Activated T-helper 2 cell treated with anti-CD3 and anti-CD28 coated beads, Interferon-gamma antibody, Interleukin-2, Interleukin-4, amounts not matched to agents 10 μg/mL and 5 μg/mL and 100 μg/mL, durations not matched to agents 14 hours and 24 hours and 36 hours (primary cell): Measurements from ENCODE around the gene UBE2E3. TPM values are rescaled to one million over a fixed set of nuclear protein-coding genes. Genes with fewer than 3 reads are reported as not detected.
"Not testable (repeated sequence)": the region's sequence is repeated elsewhere in the genome, so short reads cannot be mapped to it uniquely, and the experiment has no call there.

ENCODE experiments used
- DNase-seq: peaks from one replicate; pipeline ENCODE4 v3.0.0; 2021; ENCODE audit warnings: low spot score
- H3K27ac Mint-ChIP-seq: one replicate; pipeline ENCODE4 v1.8.0; 2021; ENCODE audit warnings: mixed read lengths
- H3K27me3 Mint-ChIP-seq: one replicate; pipeline ENCODE4 v1.8.0; 2021; ENCODE audit warnings: low read depth, mixed read lengths
- H3K36me3 Mint-ChIP-seq: one replicate; pipeline ENCODE4 v1.8.0; 2021; ENCODE audit warnings: low read depth, mixed read lengths
- H3K4me1 Mint-ChIP-seq: one replicate; pipeline ENCODE4 v1.8.0; 2021; ENCODE audit warnings: low read depth, mixed read lengths
- H3K4me3 Mint-ChIP-seq: one replicate; pipeline ENCODE4 v1.8.0; 2021; ENCODE audit warnings: low read depth, mild to moderate bottlenecking, moderate library complexity, mixed read lengths
- H3K9me3 Mint-ChIP-seq: one replicate; pipeline ENCODE4 v1.8.0; 2021; ENCODE audit warnings: mixed read lengths
- intact Hi-C: fragments of 100-400 bp; cut with micrococcal nuclease; formaldehyde crosslinking; loops from one replicate; pipeline ENCODE4 v1.15.1; 2023
- total RNA-seq: library from RNA; stranded (reverse); gene quantifications from 2 replicates; pipeline ENCODE4 v1.2.3, GENCODE V29; 2022

UBE2E3 gene
- total RNA-seq, 1 donor from 2014 or later: 53.2 TPM

DNA sequence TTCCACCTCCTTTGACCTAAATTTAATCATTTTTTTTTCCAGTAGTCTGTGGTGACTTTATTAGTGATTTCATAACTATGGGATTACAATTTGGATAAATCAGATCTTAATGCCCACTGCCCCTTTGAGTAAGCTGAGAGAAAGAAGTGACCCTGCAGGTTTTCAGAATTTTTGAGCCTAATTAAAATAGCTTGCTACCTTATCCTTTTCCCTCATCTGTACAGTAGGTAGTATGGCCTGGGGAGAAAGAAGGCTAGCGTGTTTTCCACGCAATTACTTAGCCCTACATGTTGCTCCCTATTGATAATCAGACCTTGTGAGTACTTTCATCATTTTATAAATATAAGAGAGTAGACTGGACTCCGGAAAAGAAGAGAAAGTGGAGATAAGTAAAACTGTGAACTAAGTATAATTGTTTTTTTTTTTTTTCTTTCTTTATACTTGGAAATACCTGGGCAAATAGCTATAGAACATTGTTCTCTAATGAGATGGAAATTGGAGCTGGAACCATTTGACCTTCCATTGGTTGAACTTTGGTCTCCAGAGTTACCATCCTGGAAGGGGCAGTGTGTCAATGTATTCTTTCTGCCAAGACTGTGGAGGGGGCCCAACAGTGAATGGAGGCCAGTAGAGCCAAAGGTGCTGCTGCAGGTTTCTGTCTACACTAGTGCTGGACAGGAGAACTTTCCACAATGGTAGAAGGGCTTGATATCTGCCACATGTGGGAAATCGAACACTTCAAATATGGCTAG, 26.9 kb downstream of the UBE2E3 start:
- Mint-ChIP-seq H3K27me3 (no peaks in the 10 kb centered on the region), H3K9me3 (no peaks in the 10 kb centered on the region), H3K27ac (no peak overlapping the region), H3K4me3 (no peak overlapping the region), H3K4me1 (no peaks in the 10 kb centered on the region), H3K36me3 (no peaks in the 10 kb centered on the region)
- intact Hi-C loops: no loop called here
- no peak for DNase-seq

DNA sequence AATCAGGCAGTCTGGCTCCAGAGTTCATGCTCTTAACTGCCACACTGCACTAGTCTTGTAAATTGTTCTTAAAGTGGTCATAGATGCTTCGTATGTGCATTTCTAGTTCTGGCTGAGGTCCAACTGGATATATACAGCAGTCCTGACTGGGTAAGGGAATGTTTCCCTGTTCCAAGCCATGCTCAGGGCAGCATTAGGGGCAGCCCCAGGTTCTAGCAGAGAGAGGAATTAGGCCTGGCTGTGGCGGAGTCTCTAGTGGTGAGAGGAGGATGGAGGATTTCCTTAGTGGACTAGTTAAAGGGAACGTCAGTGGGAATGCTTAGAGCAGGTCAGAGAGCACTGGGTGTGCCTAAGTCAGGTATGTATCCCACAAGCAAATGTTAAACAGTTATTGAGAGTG, 28.0 kb downstream of the UBE2E3 start:
- peaks cover under 1% of the 10 kb centered on the region for H3K4me1 Mint-ChIP-seq
- H3K4me3 Mint-ChIP-seq: no peak overlapping the region
- intact Hi-C loops: no loop called here
- no peaks in the 10 kb centered on the region for H3K36me3 Mint-ChIP-seq
- H3K9me3 Mint-ChIP-seq: no peaks in the 10 kb centered on the region
- no peaks in the 10 kb centered on the region for H3K27me3 Mint-ChIP-seq
- DNase-seq: no peak
- H3K27ac Mint-ChIP-seq: no peak overlapping the region

DNA sequence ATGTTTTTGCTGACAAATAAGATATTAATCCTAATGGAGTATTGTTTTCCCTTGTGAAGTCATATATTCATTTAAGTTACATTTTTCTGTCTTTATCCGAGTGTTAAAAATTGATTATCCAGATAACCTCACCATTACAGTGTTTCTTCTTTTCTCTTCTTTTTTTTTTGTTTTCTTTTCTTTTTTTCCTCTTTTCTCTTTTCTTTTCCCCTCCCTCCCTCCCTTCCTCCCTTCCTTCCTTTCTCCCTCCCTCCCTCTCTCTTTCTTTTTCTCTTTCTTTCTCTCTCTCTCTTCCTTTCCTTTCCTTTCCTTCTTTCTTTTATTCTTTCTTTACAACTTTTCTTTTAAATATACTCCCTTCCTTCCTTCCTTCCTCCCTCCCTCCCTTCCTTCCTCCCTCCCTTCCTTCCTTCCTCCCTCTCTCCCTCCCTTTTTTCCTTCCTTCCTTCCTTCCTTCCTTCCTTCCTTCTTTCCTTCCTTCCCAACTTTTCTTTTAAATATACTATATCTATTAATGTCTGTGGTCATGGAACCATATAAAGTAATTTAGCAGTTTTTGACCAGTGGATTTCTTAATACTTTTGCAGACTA, 40.9 kb downstream of the UBE2E3 start:
- H3K27ac Mint-ChIP-seq: no peak overlapping the region
- intact Hi-C loops: no loop called here
- H3K36me3 Mint-ChIP-seq: no peaks in the 10 kb centered on the region
- no peak overlapping the region for H3K4me3 Mint-ChIP-seq
- no peak for DNase-seq
- peaks cover 5% of the 10 kb centered on the region for H3K4me1 Mint-ChIP-seq
- no peaks in the 10 kb centered on the region for H3K9me3 Mint-ChIP-seq
- H3K27me3 Mint-ChIP-seq: peaks cover 1% of the 10 kb centered on the region

DNA sequence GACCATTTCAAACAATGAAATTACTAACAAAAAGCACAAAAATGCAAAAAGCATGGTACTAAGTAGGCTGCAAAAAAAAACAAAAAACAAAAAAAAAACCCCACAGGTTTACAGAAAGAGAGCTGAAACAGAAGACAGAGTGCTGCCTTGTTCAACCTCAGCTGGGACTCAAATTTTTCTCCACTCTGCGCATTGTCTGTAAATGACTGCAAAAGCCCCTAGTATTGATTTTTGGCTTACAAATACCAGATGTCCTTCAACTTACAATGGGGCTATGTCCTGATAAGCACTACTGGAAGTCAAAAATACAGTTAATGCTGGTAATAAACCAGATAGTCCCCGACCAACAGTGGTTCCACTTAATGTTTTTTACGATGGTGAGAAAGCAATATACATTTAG, 42.2 kb downstream of the UBE2E3 start:
- Mint-ChIP-seq H3K27ac (no peak overlapping the region), H3K27me3 (peaks cover 1% of the 10 kb centered on the region), H3K4me1 (peaks cover 5% of the 10 kb centered on the region)

DNA sequence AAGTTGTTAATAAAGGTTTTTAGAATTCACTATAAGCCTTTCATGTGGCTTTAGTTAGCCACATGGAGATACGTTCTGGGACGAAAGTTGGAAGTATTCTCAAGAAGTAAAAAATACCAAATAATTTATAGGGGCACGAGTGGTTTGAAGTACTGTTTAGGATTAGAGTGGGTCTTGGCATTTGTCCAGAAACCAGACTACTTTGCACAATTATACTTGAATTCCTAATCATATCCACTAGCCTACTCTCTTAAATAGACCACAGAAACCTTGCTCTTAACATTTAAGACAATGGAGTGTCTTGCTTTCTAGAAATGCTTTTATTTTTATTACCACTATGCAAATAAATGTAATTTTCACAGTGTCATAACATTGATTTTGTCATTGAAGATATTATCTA, 44.6 kb downstream of the UBE2E3 start:
- H3K4me3 Mint-ChIP-seq: no peak overlapping the region
- intact Hi-C loops: no loop called here
- peaks cover 1% of the 10 kb centered on the region for H3K27me3 Mint-ChIP-seq
- no peaks in the 10 kb centered on the region for H3K9me3 Mint-ChIP-seq
- DNase-seq: no peak
- H3K36me3 Mint-ChIP-seq: no peaks in the 10 kb centered on the region
- no peak overlapping the region for H3K27ac Mint-ChIP-seq
- no peaks in the 10 kb centered on the region for H3K4me1 Mint-ChIP-seq

More for the DNA sequence above, 42.2 kb downstream of the UBE2E3 start:
- no peak for DNase-seq
- Mint-ChIP-seq H3K4me3 (no peak overlapping the region), H3K9me3 (no peaks in the 10 kb centered on the region), H3K36me3 (no peaks in the 10 kb centered on the region)
- intact Hi-C loops: no loop called here

DNA sequence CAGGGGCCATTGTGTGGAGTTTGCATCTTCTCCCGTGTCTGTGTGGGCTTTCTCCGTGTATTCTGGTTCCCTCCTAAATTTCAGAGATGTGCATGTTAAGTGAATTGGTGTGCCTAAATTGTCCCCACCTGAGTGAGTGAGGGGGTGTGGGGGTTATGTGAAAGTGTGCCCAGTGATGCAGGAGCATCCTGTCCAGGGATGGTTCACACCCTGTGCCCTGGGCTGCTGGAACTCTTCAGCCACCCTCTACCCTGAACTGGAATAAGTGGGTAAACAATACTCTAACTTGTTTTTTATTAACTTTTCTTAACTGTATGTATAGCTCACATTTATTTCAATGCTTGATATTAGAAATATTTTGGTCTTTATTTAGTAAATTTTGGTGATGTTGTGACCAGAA, 56.0 kb downstream of the UBE2E3 start:
- no peak for DNase-seq
- Mint-ChIP-seq H3K36me3 (peaks cover 6% of the 10 kb centered on the region), H3K4me1 (peaks cover 25% of the 10 kb centered on the region), H3K27ac (peak overlapping the region; percentile 26), H3K4me3 (no peak overlapping the region), H3K27me3 (no peaks in the 10 kb centered on the region), H3K9me3 (no peaks in the 10 kb centered on the region)
- intact Hi-C loops: no loop called here

DNA sequence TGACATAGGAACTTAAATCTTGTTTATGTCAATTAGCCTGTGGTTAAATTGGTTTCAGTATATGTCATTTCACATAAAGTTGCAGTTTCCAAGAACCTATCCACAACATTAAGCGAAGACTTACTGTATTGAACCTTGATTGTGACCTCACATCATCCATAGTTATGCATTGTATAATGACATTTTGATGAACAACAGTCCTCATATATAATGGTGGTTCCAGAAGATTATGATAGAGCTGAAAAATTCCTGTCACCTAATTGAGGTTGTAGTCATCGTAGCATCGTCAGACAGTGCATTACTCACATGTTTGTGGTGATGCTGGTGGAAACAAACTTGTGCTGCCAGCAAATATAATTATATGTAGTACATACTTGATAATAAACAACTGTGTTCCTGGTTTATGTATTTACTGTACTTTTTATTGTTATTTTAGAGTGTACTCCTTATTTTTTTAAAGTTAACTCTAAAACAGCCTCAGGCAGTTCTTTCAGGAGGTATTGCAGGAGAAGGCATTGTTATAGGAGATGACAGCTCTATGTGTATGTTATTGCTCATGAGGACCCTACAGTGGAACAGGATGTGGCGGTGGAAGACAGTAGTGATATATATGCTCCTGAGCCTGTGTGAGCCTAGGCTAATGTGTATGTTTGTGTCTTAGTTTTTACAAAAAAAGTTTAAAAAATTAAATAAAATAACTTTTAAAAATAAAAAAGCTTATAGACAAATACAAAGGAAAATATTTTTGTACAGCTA, 56.6 kb downstream of the UBE2E3 start:
- intact Hi-C loops: loop anchor here (1.0 kb wide), 1 partner anchor 56 kb away; no protein-coding TSS in a partner anchor
- peaks cover 6% of the 10 kb centered on the region for H3K36me3 Mint-ChIP-seq
- no peaks in the 10 kb centered on the region for H3K9me3 Mint-ChIP-seq
- H3K27ac Mint-ChIP-seq: peak overlapping the region; percentile 78
- no peaks in the 10 kb centered on the region for H3K27me3 Mint-ChIP-seq
- peaks cover 26% of the 10 kb centered on the region for H3K4me1 Mint-ChIP-seq
- DNase-seq: no peak
- H3K4me3 Mint-ChIP-seq: no peak overlapping the region

DNA sequence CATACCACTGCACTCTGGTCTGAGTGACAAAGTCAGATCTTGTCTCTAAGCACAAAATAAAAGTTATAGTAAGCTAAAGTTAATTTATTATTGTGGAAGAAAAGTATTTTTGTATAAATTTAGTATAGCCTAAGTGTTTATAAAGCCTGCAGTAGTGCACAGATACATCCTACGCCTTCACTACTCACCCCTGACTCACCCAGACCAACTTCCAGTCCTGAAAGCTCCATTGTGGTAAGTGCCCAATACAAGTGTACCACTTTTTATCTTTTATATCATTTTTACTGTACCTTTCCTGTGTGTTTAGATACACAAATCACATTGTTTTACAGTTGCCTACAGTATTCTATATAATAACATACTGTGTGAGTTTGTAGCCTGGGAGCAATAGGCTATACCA, 57.5 kb downstream of the UBE2E3 start:
- DNase-seq: no peak
- Mint-ChIP-seq H3K27ac (peak overlapping the region; percentile 54), H3K27me3 (no peaks in the 10 kb centered on the region), H3K9me3 (no peaks in the 10 kb centered on the region), H3K4me3 (no peak overlapping the region), H3K4me1 (peaks cover 27% of the 10 kb centered on the region), H3K36me3 (peaks cover 4% of the 10 kb centered on the region)
- intact Hi-C loops: loop anchor here (1.0 kb wide), 1 partner anchor 57 kb away; no protein-coding TSS in a partner anchor

DNA sequence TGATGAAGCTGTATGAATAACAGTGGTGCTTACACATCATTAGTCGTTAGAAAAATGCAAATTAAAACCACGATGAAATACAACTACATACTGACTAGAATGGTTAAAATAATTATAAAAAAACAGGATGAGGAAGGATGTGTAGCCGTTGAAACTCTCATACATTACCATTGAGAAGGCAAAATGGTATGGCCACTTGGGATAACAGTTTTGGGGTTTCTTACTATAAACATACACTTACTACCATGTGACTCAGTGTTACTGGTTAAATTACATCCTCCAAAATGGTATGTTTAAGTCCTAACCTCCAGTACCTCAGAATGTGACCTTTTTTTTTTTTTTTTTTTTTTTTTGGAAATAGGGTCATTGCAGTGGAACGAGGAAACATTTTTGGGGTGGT, 58.4 kb downstream of the UBE2E3 start:
- Mint-ChIP-seq H3K27ac (no peak overlapping the region), H3K27me3 (no peaks in the 10 kb centered on the region), H3K36me3 (peaks cover 4% of the 10 kb centered on the region), H3K4me3 (no peak overlapping the region), H3K9me3 (no peaks in the 10 kb centered on the region), H3K4me1 (peaks cover 27% of the 10 kb centered on the region)
- intact Hi-C loops: no loop called here
- no peak for DNase-seq

DNA sequence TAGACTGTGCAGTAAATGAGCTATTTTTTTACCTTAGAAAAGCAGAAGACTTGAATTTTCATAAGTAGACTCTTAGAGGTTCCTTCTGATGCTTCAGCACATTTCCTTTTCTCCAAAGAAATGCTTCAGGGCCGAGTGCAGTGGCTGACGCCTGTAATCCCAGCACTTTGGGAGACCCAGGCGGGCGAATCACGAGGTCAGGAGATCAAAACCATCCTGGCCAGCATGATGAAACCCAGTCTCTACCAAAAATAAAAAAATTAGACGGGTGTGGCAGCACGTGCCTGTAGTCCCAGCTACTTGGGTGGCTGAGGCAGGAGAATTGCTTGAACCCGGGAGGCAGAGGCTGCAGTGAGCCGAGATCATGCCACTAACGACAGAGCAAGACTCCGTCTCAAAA, 60.4 kb downstream of the UBE2E3 start:
- H3K36me3 Mint-ChIP-seq, DNase-seq, H3K4me3 Mint-ChIP-seq, H3K9me3 Mint-ChIP-seq, intact Hi-C loops, H3K27ac Mint-ChIP-seq, H3K27me3 Mint-ChIP-seq: not testable (repeated sequence)
- H3K4me1 Mint-ChIP-seq: peaks cover 27% of the 10 kb centered on the region

DNA sequence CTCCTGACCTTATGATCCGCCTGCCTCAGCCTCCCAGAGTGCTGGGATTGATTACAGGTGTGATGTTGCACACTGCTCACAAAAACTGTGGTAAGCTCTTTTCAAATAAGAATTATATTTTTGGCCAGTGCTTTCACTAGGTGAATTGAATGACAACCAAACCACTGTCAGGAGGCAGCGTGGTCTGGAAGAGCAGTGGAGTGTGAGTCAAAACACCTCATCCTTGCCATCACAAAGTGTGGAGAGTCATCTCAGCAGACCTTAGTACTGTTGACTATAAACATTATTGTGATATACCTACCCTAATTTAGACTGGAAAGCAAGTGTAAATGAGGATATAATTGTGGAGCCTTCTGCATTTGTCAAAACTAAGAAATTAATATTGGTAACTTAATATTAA, 61.3 kb downstream of the UBE2E3 start:
- H3K9me3 Mint-ChIP-seq: no peaks in the 10 kb centered on the region
- H3K27me3 Mint-ChIP-seq: no peaks in the 10 kb centered on the region
- no peak for DNase-seq
- H3K27ac Mint-ChIP-seq: no peak overlapping the region
- intact Hi-C loops: no loop called here
- H3K4me3 Mint-ChIP-seq: no peak overlapping the region
- peaks cover 4% of the 10 kb centered on the region for H3K36me3 Mint-ChIP-seq
- peaks cover 23% of the 10 kb centered on the region for H3K4me1 Mint-ChIP-seq

DNA sequence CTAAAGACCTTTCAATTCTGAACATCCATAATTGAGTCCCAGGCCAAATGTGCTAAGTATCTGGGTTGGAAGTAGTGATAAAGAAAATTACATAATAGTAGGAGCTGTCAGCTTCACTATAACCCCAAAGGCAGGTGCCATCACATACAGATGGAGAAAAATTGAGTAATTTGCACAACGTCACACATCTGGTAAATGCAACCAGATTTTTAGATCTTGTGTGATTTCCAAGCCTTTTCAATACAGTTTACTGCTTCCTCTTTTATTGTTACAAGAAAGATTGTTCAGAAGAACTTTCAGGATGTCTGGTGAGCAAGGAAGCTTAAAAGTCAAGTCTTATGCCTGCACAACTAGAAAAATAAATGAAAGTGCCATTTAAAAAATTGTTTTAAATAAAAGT, 62.3 kb downstream of the UBE2E3 start:
- intact Hi-C loops: no loop called here
- Mint-ChIP-seq H3K27me3 (no peaks in the 10 kb centered on the region), H3K27ac (no peak overlapping the region), H3K4me1 (peaks cover 15% of the 10 kb centered on the region), H3K36me3 (peaks cover 4% of the 10 kb centered on the region), H3K4me3 (no peak overlapping the region), H3K9me3 (no peaks in the 10 kb centered on the region)
- DNase-seq: no peak

DNA sequence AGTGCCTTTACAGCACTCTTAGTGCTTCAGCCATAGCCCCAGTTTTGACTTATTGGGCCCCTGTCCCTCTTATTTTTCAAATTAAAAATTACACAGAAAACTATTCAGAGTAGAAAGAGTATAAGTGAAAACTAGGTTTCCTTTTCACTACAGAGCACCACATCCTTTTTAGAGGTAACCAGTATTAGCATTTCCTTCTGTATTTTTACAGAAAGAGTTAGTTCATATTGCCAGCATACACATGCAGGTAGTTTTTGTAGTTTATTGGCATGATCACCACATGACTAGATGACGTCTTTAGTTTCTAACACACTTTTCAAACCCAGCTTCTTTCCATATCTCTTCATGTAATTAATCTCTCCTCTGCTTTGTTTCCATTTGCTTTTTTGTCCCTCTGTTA, 66.4 kb downstream of the UBE2E3 start:
- no peak overlapping the region for H3K4me3 Mint-ChIP-seq
- peaks cover 2% of the 10 kb centered on the region for H3K4me1 Mint-ChIP-seq
- no peaks in the 10 kb centered on the region for H3K36me3 Mint-ChIP-seq
- intact Hi-C loops: no loop called here
- H3K27me3 Mint-ChIP-seq: no peaks in the 10 kb centered on the region
- DNase-seq: no peak
- no peak overlapping the region for H3K27ac Mint-ChIP-seq
- H3K9me3 Mint-ChIP-seq: no peaks in the 10 kb centered on the region
